B cell (primary cell): Measurements from ENCODE around the gene CXXC5. TPM values are rescaled to one million over a fixed set of nuclear protein-coding genes. Genes with fewer than 3 reads are reported as not detected.

Source experiments
- ATAC-seq: fragments of 200-7000 bp; cut with Tn5 transposase; one replicate; pipeline ENCODE4 v1.10.0; 2021; ENCODE audit warnings: low read depth, mild to moderate bottlenecking, moderate number of reproducible peaks, moderate library complexity
- CTCF ChIA-PET: fragments of 350-600 bp; sonication (Branson Sonifier 250); formaldehyde crosslinking; loops from one replicate; lab custom pipeline; 2021; ENCODE audit warnings: antibody characterized with exemption, inconsistent platforms; lab: Charles Lee
- POLR2A ChIA-PET: fragments of 350-600 bp; sonication (Branson Sonifier 250); formaldehyde crosslinking; loops from one replicate; lab custom pipeline; 2021; ENCODE audit warnings: antibody characterized with exemption; lab: Charles Lee
- DNase-seq: peaks from one replicate; pipeline ENCODE4 v3.0.0; 2013
- H2AFZ ChIP-seq: 2 replicates; pipeline ENCODE4 v1.6.1; 2012; ENCODE audit warnings: mild to moderate bottlenecking, low read depth, low read length; ENCODE audit not compliant: insufficient read depth, poor library complexity, severe bottlenecking
- H3K27ac ChIP-seq, 2 donors: 1 replicate in 1 of 2; 2 replicates in 1 of 2; pipeline ENCODE4 v1.5.1; 2012 to 2013; ENCODE audit warnings: low read length in 2 of 2, mild to moderate bottlenecking in 2 of 2, moderate library complexity in 1 of 2
- H3K27me3 ChIP-seq, 4 experiments: fragments of 200-600 bp in 1 of 4; sonication (generic) in 1 of 4; replicated peaks in 1 of 4; 1 replicate in 2 of 4; 2 replicates in 2 of 4; pipeline versions ENCODE4 v1.6.1 to v1.7.0; 2013 to 2016; ENCODE audit warnings: low read length in 3 of 4, mild to moderate bottlenecking in 2 of 4, mixed read lengths in 1 of 4, moderate library complexity in 1 of 4; ENCODE audit not compliant: insufficient read depth in 4 of 4, control insufficient read depth in 3 of 4; ENCODE audit errors: control extremely low read depth in 1 of 4
- H3K36me3 ChIP-seq, 2 experiments: replicated peaks in 1 of 2; 1 replicate in 1 of 2; 2 replicates in 1 of 2; pipeline versions ENCODE4 v1.6.1 to v1.7.1; 2013; ENCODE audit warnings: low read length in 1 of 2; ENCODE audit not compliant: insufficient read depth in 2 of 2, control insufficient read depth in 1 of 2; ENCODE audit errors: control extremely low read depth in 1 of 2, extremely low read depth in 1 of 2
- H3K4me1 ChIP-seq, 2 donors: fragments of 200-600 bp in 1 of 2; sonication (generic) in 1 of 2; 1 replicate in 1 of 2; 2 replicates in 1 of 2; pipeline versions ENCODE4 v1.5.1 to v1.6.1; 2013 to 2017; ENCODE audit warnings: low read length in 2 of 2; ENCODE audit not compliant: control insufficient read depth in 2 of 2, insufficient read depth in 2 of 2
- H3K4me2 ChIP-seq: replicated peaks from 2 replicates; pipeline ENCODE3; 2012; ENCODE audit warnings: mild to moderate bottlenecking, low read depth, low read length; ENCODE audit not compliant: poor library complexity, severe bottlenecking
- H3K4me3 ChIP-seq, 5 experiments: fragments of 200-600 bp in 1 of 5; sonication (generic) in 1 of 5; 1 replicate in 3 of 5; 2 replicates in 2 of 5; pipeline versions ENCODE4 v1.5.1 to v1.7.0; 2011 to 2016; ENCODE audit warnings: low read length in 4 of 5, mild to moderate bottlenecking in 4 of 5, low read depth in 2 of 5, control low read depth in 1 of 5, moderate library complexity in 1 of 5; ENCODE audit not compliant: insufficient read depth in 1 of 5; ENCODE audit errors: control extremely low read depth in 1 of 5, extremely low read depth in 1 of 5
- H3K79me2 ChIP-seq: fragments of 200-600 bp; sonication (generic); one replicate; pipeline ENCODE4 v1.6.0; 2016; ENCODE audit warnings: low read length; ENCODE audit not compliant: control insufficient read depth, insufficient read depth
- H3K9ac ChIP-seq: fragments of 200-600 bp; sonication (generic); 2 replicates; pipeline ENCODE4 v1.6.1; 2017; ENCODE audit warnings: mild to moderate bottlenecking, low read length, moderate library complexity
- H3K9me3 ChIP-seq, 3 donors: one replicate each; pipeline versions ENCODE4 v1.6.1 to v1.7.1; 2013; ENCODE audit warnings: low read length in 2 of 3; ENCODE audit not compliant: control insufficient read depth in 2 of 3, insufficient read depth in 1 of 3; ENCODE audit errors: control extremely low read depth in 1 of 3
- H4K20me1 ChIP-seq: 2 replicates; pipeline ENCODE4 v1.6.0; 2012; ENCODE audit warnings: mild to moderate bottlenecking, low read length; ENCODE audit not compliant: insufficient read depth, control insufficient read depth, poor library complexity, severe bottlenecking
- H3K27ac Mint-ChIP-seq: one replicate; pipeline ENCODE4 v1.8.0; 2021; ENCODE audit warnings: mixed read lengths
- H3K27me3 Mint-ChIP-seq: one replicate; pipeline ENCODE4 v1.8.0; 2021; ENCODE audit warnings: mixed read lengths
- H3K4me1 Mint-ChIP-seq: one replicate; pipeline ENCODE4 v1.8.0; 2021; ENCODE audit warnings: mixed read lengths
- H3K4me3 Mint-ChIP-seq: one replicate; pipeline ENCODE4 v1.8.0; 2021; ENCODE audit warnings: mixed read lengths
- H3K9me3 Mint-ChIP-seq: one replicate; pipeline ENCODE4 v1.8.0; 2022; ENCODE audit warnings: mixed read lengths; ENCODE audit not compliant: insufficient read depth
- CTCF ChIP-seq: fragments of 200-600 bp; IDR thresholded peaks from one replicate; pipeline ENCODE4 v1.8.0; 2022; ENCODE audit warnings: antibody characterized with exemption, mild to moderate bottlenecking
- EZH2 ChIP-seq: IDR thresholded peaks from 2 replicates; pipeline ENCODE4 v1.6.1; 2012; ENCODE audit warnings: borderline replicate concordance, low read depth, mild to moderate bottlenecking, moderate library complexity, low read length; ENCODE audit not compliant: insufficient read depth, poor library complexity, severe bottlenecking
- WGBS: methylation state at CpG from one replicate; pipeline ENCODE4 v1.1.5; 2013; ENCODE audit warnings: missing lambda C conversion rate; ENCODE audit not compliant: insufficient coverage; 5-methylcytosine and 5-hydroxymethylcytosine counted together
- intact Hi-C: fragments of 100-400 bp; cut with micrococcal nuclease; formaldehyde crosslinking; loops from one replicate; pipeline ENCODE4 v1.10.0; 2022
- polyA plus RNA-seq: library from polyadenylated mRNA; depleted of rRNA; stranded (reverse); fragments of >200 nt; gene quantifications from 2 replicates; pipeline ENCODE4 v1.2.3, GENCODE V29; 2012
- total RNA-seq, 2 donors: library from RNA; stranded (reverse); fragments of 120-200 nt in 1 of 2; gene quantifications; 1 replicate in 1 of 2; 2 replicates in 1 of 2; pipeline versions ENCODE4 v1.2.3 to v1.2.4, GENCODE V29; 2013 to 2022

CXXC5 gene
- total and polyA plus RNA-seq, 2 donors (not counting 1 experiment from before 2014, with no cell fraction given) = 126 to 143 TPM

- Histone ChIP-seq H3K4me3 (no peak overlapping the region), H3K9me3 (no peaks in the 10 kb centered on the region), H3K9ac (no peak overlapping the region), H3K4me1 (peaks cover 29 to 65% of the 10 kb centered on the region in 2 donors), H3K4me2 (no peak overlapping the region), H3K27me3 (no peaks in the 10 kb centered on the region), H3K79me2 (peaks cover 63% of the 10 kb centered on the region), H4K20me1 (peaks cover 19% of the 10 kb centered on the region), H2AFZ (no peak overlapping the region), H3K36me3 (no peaks in the 10 kb centered on the region), H3K27ac (no peak overlapping the region)
- no peak for ATAC-seq
- Mint-ChIP-seq H3K9me3 (no peaks in the 10 kb centered on the region), H3K4me1 (peaks cover 63% of the 10 kb centered on the region), H3K27ac (peak overlapping the region; percentile 67), H3K27me3 (no peaks in the 10 kb centered on the region), H3K4me3 (peak overlapping the region; percentile 7)
- TF ChIP-seq CTCF = no peak
- TF ChIP-seq EZH2 = no peak
- DNase-seq = peak; percentile 3
- intact Hi-C loops = no loop called here
- WGBS = 97% methylated on average over 3 of the region's 3 CpGs
- CTCF ChIA-PET = interaction anchor here (1.0 to 12.7 kb wide), 5 partner anchors 10 to 120 kb away, joined by 4 to 338 read pairs (median 12); no protein-coding TSS in a partner anchor
- POLR2A ChIA-PET = interaction anchor here (0.6 to 13.2 kb wide), 5 partner anchors 9 to 1110 kb away, joined by 5 to 511 read pairs (median 7); no protein-coding TSS in a partner anchor
Observed at GRCh38 chr5:139645430-139645871, 2.7 kb upstream of the CXXC5 start.

GRCh38 chr5:139646111-139646510 is 2.0 kb upstream of the CXXC5 start:
- Histone ChIP-seq H3K4me1 (peaks cover 32 to 68% of the 10 kb centered on the region in 2 donors), H3K79me2 (peaks cover 66% of the 10 kb centered on the region), H3K27me3 (no peaks in the 10 kb centered on the region), H3K4me2 (peak overlapping the region; percentile 80), H2AFZ (no peak overlapping the region), H3K36me3 (peaks cover 0 to 3% of the 10 kb centered on the region in 2 experiments), H3K27ac (no peak overlapping the region), H3K9ac (no peak overlapping the region), H4K20me1 (peaks cover 25% of the 10 kb centered on the region), H3K4me3 (no peak overlapping the region), H3K9me3 (no peaks in the 10 kb centered on the region)
- DNase-seq (peak; percentile 6), ATAC-seq (no peak)
- intact Hi-C loops = no loop called here
- H3K27me3 Mint-ChIP-seq = no peaks in the 10 kb centered on the region
- H3K4me1 Mint-ChIP-seq = peaks cover 66% of the 10 kb centered on the region
- no peaks in the 10 kb centered on the region for H3K9me3 Mint-ChIP-seq
- 100% methylated on average over 1 of the region's 3 CpGs for WGBS
- ChIA-PET CTCF (interaction anchor here (2.2 to 12.7 kb wide), 3 partner anchors 10 to 44 kb away, joined by 7 to 338 read pairs (median 16); no protein-coding TSS in a partner anchor), POLR2A (interaction anchor here (0.8 to 13.2 kb wide), 3 partner anchors 9 to 100 kb away, joined by 3 to 511 read pairs (median 266); no protein-coding TSS in a partner anchor)
- peak overlapping the region; percentile 88 for H3K4me3 Mint-ChIP-seq
- no peak for TF ChIP-seq CTCF
- no peak for TF ChIP-seq EZH2
- H3K27ac Mint-ChIP-seq = peak overlapping the region; percentile 67
